Adrenal gland (tissue), 12 donors: ENCODE data around the gene SLIT2. TPM values are rescaled to one million over a fixed set of nuclear protein-coding genes. Genes with fewer than 3 reads are reported as not detected.
A peak's percentile ranks its signal among the peaks of the same experiment; 100 is the strongest.

Experiments used
- DNase-seq, 7 donors: peaks; one replicate each; pipeline ENCODE4 v3.0.0-alpha.2; 2019 to 2020
- H3K27ac ChIP-seq, 5 donors: fragments of 200-600 bp; sonication (generic) in 4 of 5; 1 replicate in 3 of 5; 2 replicates in 2 of 5; pipeline versions ENCODE4 v1.5.1 to v1.8.0; 2016 to 2020; ENCODE audit warnings: mild to moderate bottlenecking in 1 of 5
- H3K27me3 ChIP-seq: fragments of 200-600 bp; 2 replicates; pipeline ENCODE4 v1.8.0; 2021
- H3K36me3 ChIP-seq, 2 donors: fragments of 200-600 bp; replicated peaks in 1 of 2; 1 replicate in 1 of 2; 2 replicates in 1 of 2; pipeline versions ENCODE4 v1.5.1 to v1.8.0; 2018 to 2022
- H3K4me1 ChIP-seq, 2 donors: fragments of 200-600 bp; replicated peaks in 1 of 2; 1 replicate in 1 of 2; 2 replicates in 1 of 2; pipeline versions ENCODE4 v1.5.1 to v1.8.0; 2018 to 2021
- H3K4me3 ChIP-seq, 4 donors: fragments of 200-600 bp; sonication (generic) in 3 of 4; one replicate each; pipeline ENCODE4 v1.5.1; 2016 to 2018
- H3K9me3 ChIP-seq, 3 donors: fragments of 200-600 bp; sonication (generic) in 1 of 3; replicated peaks in 1 of 3; 1 replicate in 2 of 3; 2 replicates in 1 of 3; pipeline versions ENCODE4 v1.5.1 to v1.8.0; 2016 to 2021
- CTCF ChIP-seq, 6 experiments: fragments of 450-650 bp in 4 of 6; fragments of 200-600 bp in 2 of 6; sonication (generic) in 1 of 6; IDR thresholded peaks; 1 replicate in 5 of 6; 2 replicates in 1 of 6; pipeline versions ENCODE4 v1.5.1 to v1.8.0; 2016 to 2021; ENCODE audit warnings: antibody characterized with exemption in 6 of 6, mild to moderate bottlenecking in 2 of 6, moderate library complexity in 1 of 6
- POLR2A ChIP-seq, 2 donors: fragments of 450-650 bp; IDR thresholded peaks; one replicate each; pipeline ENCODE4 v1.6.1; 2017; ENCODE audit warnings: antibody characterized with exemption in 2 of 2, mild to moderate bottlenecking in 2 of 2, moderate library complexity in 1 of 2
- WGBS, 4 donors: extraction: QIAGEN DNeasy Blood & Tissue Kit in 2 of 4; methylation state at CpG; one replicate each; pipeline versions ENCODE4 v1.1.5 to v1.1.7; 2013 to 2017; 5-methylcytosine and 5-hydroxymethylcytosine counted together
- intact Hi-C, 2 donors: fragments of 100-400 bp; cut with DNase I; formaldehyde crosslinking; loops; one replicate each; pipeline versions ENCODE4 v1.14.1 to v1.15.0; 2022 to 2023
- polyA plus RNA-seq, 3 donors: library from polyadenylated mRNA; stranded (reverse); fragments of 200-250 nt in 2 of 3; fragments of 350-450 nt in 1 of 3; fragmentation: Illumina TruSeq in 1 of 3; extraction: RNeasy Lipid Tissue Mini Kit (QIAGEN cat#74804) in 1 of 3; gene quantifications; one replicate each; pipeline ENCODE4 v1.2.3, GENCODE V29; 2013 to 2014
- total RNA-seq, 9 donors: library from RNA; depleted of rRNA in 4 of 9; stranded (reverse); fragments of >200 nt in 4 of 9; fragments of 120-200 nt in 1 of 9; fragmentation: NEBNext Ultra II Directional in 1 of 9; extraction: Animal tissue kit (Norgen Biotek cat#: 25700) in 1 of 9; gene quantifications; one replicate each; pipeline versions ENCODE4 v1.1.0 to v1.2.4, GENCODE V29; 2013 to 2023
- donor health status: healthy with polysubstance abuse.
- donor health status: Bipolar disorder and iron deficiency.
- donor health status: DM: yes; HTN: yes; CAD: no.
- donor health status: DM: no; HTN: no; CAD: no.
- donor health status: DM: no; HTN: no; CAD: no.
- donor health status: DM: yes; HTN: yes; CAD: no.

Gene SLIT2
- total and polyA plus RNA-seq, 12 donors, result 9.4 to 68.7 (median 36.8) TPM

- intact Hi-C loops, result no loop called here
- H3K4me1 ChIP-seq, result peaks cover 3 to 30% of the 10 kb centered on the region in 2 donors
- H3K27ac ChIP-seq, result peak overlapping the region in 3 of 5 donors; percentile 53 to 68 (median 66)
- no peaks in the 10 kb centered on the region for H3K27me3 ChIP-seq
- H3K9me3 ChIP-seq, result no peaks in the 10 kb centered on the region
- no peak for TF ChIP-seq CTCF (IDR thresholded peaks at IDR 0.05)
- no peak for TF ChIP-seq POLR2A (IDR thresholded peaks at IDR 0.05)
- peak overlapping the region in 1 of 4 donors; percentile 77 for H3K4me3 ChIP-seq
- no peak for DNase-seq
- WGBS, 4 donors, result 28 to 46% (median 39%) methylated on average over 2 of the region's 2 CpGs
- no peaks in the 10 kb centered on the region for H3K36me3 ChIP-seq
Measured at GRCh38 chr4:20256381-20256881, 4.7 kb downstream of the SLIT2 start.

- peaks cover 3 to 23% of the 10 kb centered on the region in 2 donors for H3K4me1 ChIP-seq
- H3K9me3 ChIP-seq, result no peaks in the 10 kb centered on the region
- TF ChIP-seq POLR2A (IDR thresholded peaks at IDR 0.05) (no peak), CTCF (IDR thresholded peaks at IDR 0.05) (no peak)
- H3K27me3 ChIP-seq, result no peaks in the 10 kb centered on the region
- no peaks in the 10 kb centered on the region for H3K36me3 ChIP-seq
- intact Hi-C loops, result no loop called here
- no peak overlapping the region for H3K4me3 ChIP-seq
- no peak for DNase-seq
- H3K27ac ChIP-seq, result no peak overlapping the region
Measured at GRCh38 chr4:20259707-20260106, 8.0 kb downstream of the SLIT2 start.

- intact Hi-C loops, result no loop called here
- 32 to 68% (median 57%) methylated on average over 2 of the region's 2 CpGs for whole genome bisulfite sequencing, 4 donors
- Histone ChIP-seq H3K4me3 (no peak overlapping the region), H3K36me3 (no peaks in the 10 kb centered on the region), H3K27me3 (no peaks in the 10 kb centered on the region), H3K4me1 (peaks cover 3 to 23% of the 10 kb centered on the region in 2 donors), H3K9me3 (no peaks in the 10 kb centered on the region), H3K27ac (no peak overlapping the region)
- TF ChIP-seq CTCF (IDR thresholded peaks at IDR 0.05), result no peak
- no peak for TF ChIP-seq POLR2A (IDR thresholded peaks at IDR 0.05)
- DNase-seq, result no peak
Measured at GRCh38 chr4:20260821-20261220, 9.1 kb downstream of the SLIT2 start.

- H3K4me1 ChIP-seq, result peaks cover 3 to 16% of the 10 kb centered on the region in 2 donors
- H3K9me3 ChIP-seq, result no peaks in the 10 kb centered on the region
- H3K27ac ChIP-seq, result no peak overlapping the region
- WGBS, 4 donors, result 91 to 94% (median 93%) methylated on average over 2 of the region's 2 CpGs
- no peaks in the 10 kb centered on the region for H3K27me3 ChIP-seq
- H3K4me3 ChIP-seq, result no peak overlapping the region
- intact Hi-C loops, result no loop called here
- no peak for DNase-seq
- no peaks in the 10 kb centered on the region for H3K36me3 ChIP-seq
- TF ChIP-seq POLR2A (IDR thresholded peaks at IDR 0.05) (no peak), CTCF (IDR thresholded peaks at IDR 0.05) (no peak)
Measured at GRCh38 chr4:20262221-20262620, 10.5 kb downstream of the SLIT2 start.
